ENCODE measurements around the gene MADD.

Gene MADD

GRCh38 chr11:47360341-47360740 is 90.4 kb downstream of the MADD start:
- DNase-seq = no peak

DNA sequence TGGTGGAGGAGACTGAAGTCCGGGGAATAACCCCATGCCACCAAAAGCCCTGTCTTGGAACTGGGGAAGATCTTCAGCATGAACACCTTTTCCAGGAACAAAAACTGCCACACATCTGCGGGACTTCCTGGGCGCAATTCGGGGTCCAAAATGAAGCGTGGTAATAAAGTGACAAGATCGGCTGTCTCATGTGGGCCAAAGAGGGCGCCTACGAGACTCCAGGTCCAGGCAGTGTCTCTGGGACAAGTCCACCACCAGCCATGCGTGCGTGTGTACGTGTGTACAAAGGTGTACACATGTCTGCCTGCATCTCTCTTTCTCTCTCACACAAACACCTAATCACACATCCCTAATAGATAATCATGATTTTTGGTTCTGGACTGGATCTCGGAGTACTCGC is 91.5 kb downstream of the MADD start:
- DNase-seq = no peak

DNA sequence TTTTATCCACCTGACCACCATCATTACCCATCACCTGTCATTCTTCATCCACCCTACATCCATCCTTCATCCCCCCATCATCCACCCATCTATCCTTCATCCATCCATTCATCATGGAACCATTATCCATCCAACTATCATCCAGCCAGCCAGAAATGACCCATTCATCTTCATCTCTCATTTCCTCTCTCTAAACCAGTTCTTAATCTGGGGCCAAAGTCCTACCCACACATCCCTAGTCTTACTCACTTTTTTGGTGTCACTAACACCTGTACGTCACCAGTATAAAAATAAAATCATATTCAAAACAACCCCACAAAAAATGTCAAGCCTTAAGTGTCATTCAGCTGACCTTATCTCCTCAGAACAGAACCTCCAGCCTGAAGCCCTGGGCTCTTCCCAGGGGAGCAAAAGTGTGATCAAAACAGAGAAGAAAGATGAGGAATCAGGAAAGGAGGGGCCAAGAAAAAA is 96.1 kb downstream of the MADD start:
- DNase-seq = no peak

DNA sequence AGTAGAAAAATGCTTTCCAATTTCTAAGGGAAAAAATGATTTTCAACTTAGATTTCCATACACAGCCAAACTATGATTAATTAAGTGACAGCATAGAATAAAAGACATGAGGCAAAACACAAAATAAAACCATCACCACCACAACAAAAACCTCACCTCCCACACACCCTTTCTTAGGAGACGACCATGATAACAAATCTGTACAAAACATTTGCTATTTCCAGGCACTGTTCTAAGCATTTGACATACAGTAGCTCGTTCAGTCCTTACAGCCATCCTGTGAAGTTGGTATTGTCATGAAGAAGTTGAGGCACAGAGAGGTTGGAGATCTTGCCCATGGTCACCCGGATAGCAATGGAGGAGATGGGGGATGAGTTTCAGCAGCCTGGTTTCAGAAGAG is 99.7 kb downstream of the MADD start:
- DNase-seq = no peak

- no peak for DNase-seq
These were observed 102.5 kb downstream of the MADD start for GRCh38 chr11:47372422-47372821.

DNA sequence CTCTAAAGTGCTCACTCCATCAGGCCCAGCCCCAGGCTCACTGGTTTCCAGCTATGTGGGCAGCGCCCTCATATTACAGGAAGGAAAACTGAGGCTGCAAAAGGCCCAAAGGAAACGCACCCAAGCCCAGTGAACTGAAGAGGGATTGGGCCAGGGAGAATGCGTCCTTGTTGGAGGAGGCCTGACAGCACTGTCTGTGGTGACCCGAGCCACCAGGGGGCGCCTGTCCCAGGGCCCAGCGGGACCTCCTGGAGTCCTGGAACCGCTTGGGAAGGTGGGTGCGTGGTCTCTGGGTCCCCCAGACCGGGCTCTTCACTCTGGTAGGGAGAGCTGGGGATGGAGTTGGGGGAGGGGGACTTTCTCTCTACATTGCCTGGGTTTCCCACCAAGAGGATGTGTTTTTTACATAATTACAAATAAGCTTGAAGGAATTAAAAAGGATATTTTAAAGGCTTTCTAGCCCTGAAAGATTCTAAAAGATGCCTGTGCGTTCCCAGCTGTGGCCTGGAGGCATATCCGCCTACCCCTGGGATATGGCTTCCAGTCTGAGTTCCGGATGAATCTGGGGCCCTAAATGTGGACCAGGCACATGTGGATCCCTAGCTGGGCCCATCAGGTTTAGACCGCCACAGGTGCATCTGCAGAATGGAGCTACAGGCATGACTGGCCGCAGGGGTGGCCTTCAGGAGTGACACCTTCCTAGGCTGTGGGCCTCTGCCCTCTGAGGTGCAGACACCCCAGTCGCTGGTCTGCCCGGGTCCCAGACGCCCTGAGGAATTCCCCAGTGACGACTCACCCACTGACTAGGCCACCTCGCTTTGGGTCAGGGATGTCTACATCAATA is 104.2 kb downstream of the MADD start:
- DNase-seq = peak; percentile 52 to 65

DNA sequence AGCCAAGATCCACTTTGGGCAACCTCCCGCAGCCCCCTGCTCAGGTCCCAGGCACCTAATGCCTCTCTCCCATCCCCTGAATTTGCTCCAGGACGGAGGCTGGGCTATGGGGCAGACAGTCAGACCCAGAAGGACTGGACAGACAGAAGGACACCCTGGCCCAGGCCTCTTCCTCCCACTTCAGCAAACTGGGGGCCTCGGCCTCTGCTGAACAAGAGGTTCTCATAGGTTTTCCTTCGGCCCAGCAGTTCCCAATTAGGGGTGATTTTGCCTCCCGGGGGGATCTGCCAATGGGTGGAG is 104.7 kb downstream of the MADD start:
- DNase-seq = no peak

GRCh38 chr11:47375020-47375419 is 105.1 kb downstream of the MADD start:
- DNase-seq = no peak

DNA sequence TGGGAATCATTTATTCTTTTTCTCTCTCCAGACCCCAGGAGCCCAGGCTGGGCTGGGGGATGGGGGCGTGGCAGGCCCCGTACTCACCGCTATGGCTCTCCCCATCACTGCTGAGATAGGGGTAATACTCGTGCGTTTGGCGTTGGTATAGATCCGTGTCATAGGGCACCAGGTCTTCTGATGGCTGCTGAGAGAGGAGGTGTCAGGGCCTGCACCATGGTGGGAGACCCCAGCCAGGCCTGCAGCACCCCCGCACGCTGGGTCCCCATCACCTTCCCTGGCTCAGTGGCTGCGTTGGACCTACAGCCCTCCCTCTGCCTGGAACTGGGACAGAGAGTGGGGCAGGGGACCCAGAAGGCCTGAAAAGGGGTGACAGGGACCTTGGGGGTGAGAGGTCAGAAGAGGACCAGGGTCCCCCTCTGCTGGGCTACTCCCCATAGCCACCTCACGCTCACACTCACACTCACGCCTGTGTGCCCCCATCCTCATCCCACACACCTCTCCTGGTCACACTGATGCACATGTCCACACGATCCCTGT is 105.7 kb downstream of the MADD start:
- no peak for DNase-seq

DNA sequence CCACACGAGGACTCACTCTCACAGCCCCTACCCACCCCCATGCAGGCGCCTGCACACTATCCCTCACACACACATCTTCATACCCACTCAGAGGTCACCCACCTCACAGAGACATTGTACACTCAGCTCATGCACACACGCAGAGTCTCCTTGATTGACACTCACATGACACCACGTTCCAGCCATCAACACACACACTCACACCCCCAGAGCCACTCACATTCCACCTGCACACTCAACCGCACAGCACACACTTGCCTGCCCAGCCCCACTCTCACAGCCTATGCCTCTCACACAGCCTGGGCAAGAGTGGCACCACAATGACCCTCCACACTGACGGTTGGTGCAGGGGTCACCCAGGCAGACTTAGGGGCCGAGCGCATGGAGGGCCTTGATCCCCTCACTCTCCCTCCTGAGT is 106.2 kb downstream of the MADD start:
- no peak for DNase-seq

DNA sequence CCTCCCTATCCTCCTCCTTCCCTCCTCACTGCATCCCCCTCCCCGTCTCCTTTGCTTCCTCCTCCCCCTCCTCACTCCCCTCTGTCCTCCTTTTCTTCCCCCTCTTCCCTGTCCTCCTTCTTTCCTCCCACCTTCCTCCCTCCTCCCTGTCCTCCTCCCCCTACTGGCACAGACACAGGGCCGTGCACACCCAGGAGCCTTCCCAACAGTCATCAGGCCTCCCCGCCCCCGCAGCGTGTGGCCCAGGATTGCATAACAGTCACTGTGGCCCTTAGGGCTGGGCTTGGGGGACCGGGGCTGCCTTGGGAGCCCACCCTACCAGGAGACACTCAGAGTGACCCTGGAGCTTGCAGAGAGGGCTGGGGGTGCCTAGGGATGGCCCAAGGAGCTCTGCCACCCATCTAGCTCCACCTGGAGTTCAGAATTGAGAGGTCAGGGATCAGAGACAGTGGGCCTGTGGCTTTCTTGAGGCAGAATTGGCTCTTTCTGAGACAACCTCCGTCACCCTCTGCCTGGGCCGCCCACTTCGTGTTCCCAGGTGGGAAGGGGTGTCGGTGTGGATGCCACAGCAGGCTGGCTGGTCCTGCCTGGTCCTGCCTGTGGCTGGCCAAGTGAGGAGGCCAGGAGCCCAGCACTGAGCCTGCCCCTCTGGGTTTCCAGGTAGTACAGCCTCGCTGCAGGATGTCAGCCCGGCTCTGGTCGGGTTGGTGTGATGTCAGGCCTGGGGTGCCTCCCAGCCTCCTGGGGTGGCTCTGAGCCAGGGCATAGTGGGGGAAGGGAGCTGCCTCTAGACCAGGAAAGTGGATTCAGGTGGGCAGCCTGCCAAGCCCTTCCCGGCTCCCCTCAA is 106.8 kb downstream of the MADD start:
- peak; percentile 6 to 54 for DNase-seq

GRCh38 chr11:47377571-47378009 is 107.7 kb downstream of the MADD start:
- no peak for DNase-seq

GRCh38 chr11:47378010-47378835 is 108.3 kb downstream of the MADD start, which contains the start of gene SPI1:
Gene SPI1, minus strand, starts transcription at chr11:47378547. Its CDS starts 194 bp downstream, at chr11:47378353.
- peak; percentile 71 to 87 for DNase-seq

- no peak for DNase-seq
These were observed 108.9 kb downstream of the MADD start for GRCh38 chr11:47378836-47379170.

DNA sequence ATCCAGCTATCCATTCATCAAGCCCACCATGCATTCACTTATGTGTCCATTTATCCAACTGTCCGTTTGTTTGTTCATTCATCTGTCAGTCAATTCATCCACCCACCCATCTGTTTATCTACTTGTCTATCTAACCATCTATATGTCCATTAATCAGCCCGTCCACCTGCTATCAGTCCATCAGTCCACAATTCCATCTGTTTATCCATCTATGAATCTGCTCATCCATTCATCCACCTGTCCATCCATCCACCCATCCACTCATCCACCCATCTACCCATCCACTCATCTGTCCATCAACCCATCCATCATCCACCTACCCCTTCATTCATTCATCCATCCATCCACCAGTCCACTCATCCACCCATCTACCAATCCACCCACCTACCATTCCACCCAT is 109.4 kb downstream of the MADD start:
- no peak for DNase-seq
